ENCODE measurements around the gene H2AZ1. TPM values are rescaled to one million over a fixed set of nuclear protein-coding genes. Genes with fewer than 3 reads are reported as not detected.

Gene H2AZ1
- total and polyA plus RNA-seq, 9 of the 15 experiments (the other 6 are each of a cell fraction or from before 2014, with no cell fraction given) = 605 to 4,380 (median 768) TPM

GRCh38 chr4:99949999-99950912 is at the start of gene H2AZ1 (continued):
- TF ChIP-seq MAFF (IDR thresholded peaks at IDR 0.05; ENCODE audit: low read length) = no peak
- TF ChIP-seq SIN3B (IDR thresholded peaks at IDR 0.05; ENCODE audit: low read depth) = no peak
- no peak for TF ChIP-seq RFX7 (CRISPR knock-in tag; IDR thresholded peaks at IDR 0.05)
- peak; percentile 98 for TF ChIP-seq TAF7 (tag; IDR thresholded peaks at IDR 0.05)
- peak; percentile 97 for TF ChIP-seq RBFOX2 (IDR thresholded peaks at IDR 0.05; ENCODE audit: low read depth, low read length)
- TF ChIP-seq ZNF165 (CRISPR knock-in tag; IDR thresholded peaks at IDR 0.05; ENCODE audit: borderline replicate concordance) = no peak
- no peak for TF ChIP-seq NCOA6 (IDR thresholded peaks at IDR 0.05)
- TF ChIP-seq WHSC1 (IDR thresholded peaks at IDR 0.05; ENCODE audit: low read length) = no peak
- TF ChIP-seq ZBTB11 (CRISPR knock-in tag; IDR thresholded peaks at IDR 0.05) = peak in 1 of 3 experiments; percentile 60; a peak in 2 of 6 replicates
- TF ChIP-seq SMARCC2 (IDR thresholded peaks at IDR 0.05; ENCODE audit: low read depth) = 0 out of 2 replicates have a peak, but pooled peaks have one; percentile 30
- no peak; the same call in 1 of the 2 replicates for TF ChIP-seq RFX1 (IDR thresholded peaks at IDR 0.05)
- no peak for TF ChIP-seq SMARCA5 (IDR thresholded peaks at IDR 0.05)
- peak; percentile 9 for TF ChIP-seq MEIS2 (IDR thresholded peaks at IDR 0.05; ENCODE audit: partially characterized antibody)
- peak; percentile 70; the same call in 1 of the 2 replicates for TF ChIP-seq CHCHD3 (CRISPR knock-in tag; IDR thresholded peaks at IDR 0.05)
- TF ChIP-seq SREBF1 (IDR thresholded peaks at IDR 0.05; ENCODE audit: borderline replicate concordance, low read depth, low read length) = no peak
- peak; percentile 46 for TF ChIP-seq SMARCA4 (IDR thresholded peaks at IDR 0.05)
- TF ChIP-seq POU5F1 (IDR thresholded peaks at IDR 0.05; ENCODE audit: borderline replicate concordance, low read depth, low read length, partially characterized antibody) = no peak
- TF ChIP-seq SRSF1 (IDR thresholded peaks at IDR 0.05; ENCODE audit: low read depth, low read length) = no peak
- TF ChIP-seq KDM2B (CRISPR knock-in tag; IDR thresholded peaks at IDR 0.05) = peak; percentile 76
- TF ChIP-seq TCF7L2 (IDR thresholded peaks at IDR 0.05; ENCODE audit: low read depth, low read length) = no peak
- no peak for TF ChIP-seq TAF15 (IDR thresholded peaks at IDR 0.05; ENCODE audit: low read depth, low read length)
- TF ChIP-seq ZNF143 (CRISPR knock-in tag; IDR thresholded peaks at IDR 0.05) = no peak
- TF ChIP-seq ARHGAP35 (IDR thresholded peaks at IDR 0.05; ENCODE audit: partially characterized antibody) = no peak
- TF ChIP-seq ZNF316 (IDR thresholded peaks at IDR 0.05) = peak; percentile 34
- no peak for TF ChIP-seq MXD1 (CRISPR knock-in tag; IDR thresholded peaks at IDR 0.05; ENCODE audit: borderline replicate concordance, poor library complexity, severe bottlenecking)

Data from K562 (cell line).